Hepatocyte (in vitro differentiated cells): Measurements from ENCODE around the gene NADK. TPM values are rescaled to one million over a fixed set of nuclear protein-coding genes. Genes with fewer than 3 reads are reported as not detected.
A peak's percentile ranks its signal among the peaks of the same experiment; 100 is the strongest.

Experiments
- DNase-seq: peaks from one replicate; pipeline ENCODE4 v3.0.0-alpha.2; 2016; ENCODE audit warnings: low spot score
- H2AFZ ChIP-seq: fragments of 200-600 bp; sonication (generic); 2 replicates; pipeline ENCODE4 v1.6.0; 2016; ENCODE audit warnings: antibody characterized with exemption, mild to moderate bottlenecking
- H3K27ac ChIP-seq: fragments of 200-600 bp; sonication (generic); 2 replicates; pipeline ENCODE4 v1.5.1; 2016; ENCODE audit warnings: mild to moderate bottlenecking
- H3K27me3 ChIP-seq: fragments of 200-600 bp; sonication (generic); 2 replicates; pipeline ENCODE4 v1.6.1; 2016
- H3K36me3 ChIP-seq: fragments of 200-600 bp; sonication (generic); replicated peaks from 2 replicates; pipeline ENCODE4 v1.5.1; 2016; ENCODE audit warnings: low read depth; ENCODE audit not compliant: insufficient read depth
- H3K4me1 ChIP-seq: fragments of 200-600 bp; sonication (generic); 2 replicates; pipeline ENCODE4 v1.5.1; 2016; ENCODE audit warnings: mild to moderate bottlenecking, moderate library complexity; ENCODE audit not compliant: insufficient read depth
- H3K4me2 ChIP-seq: fragments of 200-600 bp; sonication (generic); 2 replicates; pipeline ENCODE4 v1.6.0; 2016
- H3K4me3 ChIP-seq: fragments of 200-600 bp; sonication (generic); 2 replicates; pipeline ENCODE4 v1.5.1; 2016; ENCODE audit warnings: mild to moderate bottlenecking
- H3K79me2 ChIP-seq: fragments of 200-600 bp; sonication (generic); 2 replicates; pipeline ENCODE4 v1.6.0; 2017; ENCODE audit warnings: mild to moderate bottlenecking
- H3K9me2 ChIP-seq: fragments of 200-600 bp; sonication (generic); replicated peaks from 2 replicates; pipeline ENCODE4 v1.6.0; 2017; ENCODE audit warnings: mild to moderate bottlenecking; ENCODE audit not compliant: insufficient read depth
- H3K9me3 ChIP-seq: fragments of 200-600 bp; sonication (generic); 2 replicates; pipeline ENCODE4 v1.5.1; 2016; ENCODE audit warnings: low read depth, mild to moderate bottlenecking
- H4K20me1 ChIP-seq: fragments of 200-600 bp; sonication (generic); 2 replicates; pipeline ENCODE4 v1.6.0; 2016; ENCODE audit warnings: mild to moderate bottlenecking; ENCODE audit not compliant: insufficient read depth, poor library complexity, severe bottlenecking
- CTCF ChIP-seq: fragments of 200-600 bp; sonication (generic); IDR thresholded peaks from 2 replicates; pipeline ENCODE4 v1.5.1; 2016; ENCODE audit warnings: antibody characterized with exemption, mild to moderate bottlenecking; ENCODE audit not compliant: poor library complexity
- EZH2 ChIP-seq: fragments of 200-600 bp; sonication (generic); IDR thresholded peaks from 2 replicates; pipeline ENCODE4 v1.6.1; 2016; ENCODE audit warnings: antibody characterized with exemption, mild to moderate bottlenecking, borderline replicate concordance
- EZH2phosphoT487 ChIP-seq: fragments of 200-600 bp; sonication (generic); IDR thresholded peaks from one replicate; pipeline ENCODE4 v1.6.1; 2018; ENCODE audit warnings: antibody characterized with exemption, mild to moderate bottlenecking, low read depth, moderate library complexity; ENCODE audit not compliant: unreplicated experiment, severe bottlenecking
- WGBS: methylation state at CpG from one replicate; pipeline ENCODE4 v1.1.6; 2016; ENCODE audit warnings: low lambda C conversion rate; ENCODE audit errors: missing lambda C conversion rate; 5-methylcytosine and 5-hydroxymethylcytosine counted together
- polyA plus RNA-seq: library from polyadenylated mRNA; unstranded; fragments of >200 nt; fragmentation: Nextera tagmentation; extraction: Ambion mirVana; gene quantifications from 2 replicates; pipeline ENCODE4 v1.2.1, GENCODE V29; 2016
- total RNA-seq: library from RNA; depleted of rRNA; stranded (reverse); fragments of >200 nt; gene quantifications from 2 replicates; pipeline ENCODE4 v1.2.3, GENCODE V29; 2014

Gene NADK
- total and polyA plus RNA-seq, 2 experiments from 2014 or later: 46.9 to 68.2 TPM

DNA sequence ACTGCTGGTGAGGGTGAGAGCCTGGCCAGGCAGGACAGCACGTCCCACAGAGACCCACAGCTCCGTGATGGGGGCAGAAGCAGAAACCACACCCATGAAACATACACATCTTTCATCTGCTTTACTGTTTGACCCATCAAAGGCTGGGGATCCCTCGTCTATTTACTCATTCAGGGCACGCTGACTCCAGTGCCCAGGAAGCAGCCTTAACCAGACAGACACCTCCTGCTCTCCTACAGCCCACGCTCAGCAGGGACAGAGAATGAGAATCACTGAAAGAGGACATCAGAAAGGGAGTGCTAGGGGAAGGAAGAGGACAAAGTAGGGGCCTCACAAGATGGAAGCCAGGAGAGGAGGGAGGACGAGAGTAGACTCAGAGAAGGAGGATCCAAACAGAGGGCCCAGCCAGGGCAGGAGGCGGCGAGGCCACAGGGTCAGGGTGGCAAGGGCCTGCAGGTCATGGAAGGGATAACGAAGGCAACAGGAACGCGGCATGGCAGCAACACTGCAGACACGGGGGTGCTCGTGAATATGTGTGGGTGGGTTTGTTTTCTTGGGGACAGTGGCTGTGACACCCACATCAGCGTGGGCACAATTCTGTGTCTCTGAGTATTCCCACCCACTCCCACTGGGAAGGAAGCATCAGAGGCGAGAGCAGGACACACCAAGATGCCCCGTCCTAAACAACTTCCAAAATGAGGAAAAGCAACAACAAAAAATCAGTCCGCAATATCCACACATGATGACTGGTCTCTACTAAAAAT, 15.4 kb upstream of the NADK start:
- H3K4me2 ChIP-seq: no peak overlapping the region
- H3K27ac ChIP-seq: no peak overlapping the region
- 96% methylated on average over 17 of the region's 17 CpGs for WGBS
- H3K4me3 ChIP-seq: no peak overlapping the region
- H3K9me3 ChIP-seq: no peaks in the 10 kb centered on the region
- H3K9me2 ChIP-seq: no peaks in the 10 kb centered on the region
- DNase-seq: no peak
- H3K79me2 ChIP-seq: peaks cover 35% of the 10 kb centered on the region
- no peaks in the 10 kb centered on the region for H3K4me1 ChIP-seq
- H4K20me1 ChIP-seq: peaks cover 25% of the 10 kb centered on the region
- no peaks in the 10 kb centered on the region for H3K27me3 ChIP-seq
- TF ChIP-seq EZH2 (no peak), CTCF (no peak), EZH2phosphoT487 (no peak)
- no peaks in the 10 kb centered on the region for H3K36me3 ChIP-seq
- H2AFZ ChIP-seq: no peak overlapping the region

GRCh38 chr1:1788646-1789431, 10.6 kb upstream of the NADK start:
- DNase-seq: peak; percentile 32
- no peak overlapping the region for H2AFZ ChIP-seq
- H3K27ac ChIP-seq: no peak overlapping the region
- no peaks in the 10 kb centered on the region for H3K9me2 ChIP-seq
- no peak overlapping the region for H3K4me2 ChIP-seq
- H3K9me3 ChIP-seq: no peaks in the 10 kb centered on the region
- no peaks in the 10 kb centered on the region for H3K36me3 ChIP-seq
- H3K4me1 ChIP-seq: no peaks in the 10 kb centered on the region
- peaks cover 11% of the 10 kb centered on the region for H4K20me1 ChIP-seq
- H3K27me3 ChIP-seq: no peaks in the 10 kb centered on the region
- no peak overlapping the region for H3K4me3 ChIP-seq
- H3K79me2 ChIP-seq: peaks cover 12% of the 10 kb centered on the region
- TF ChIP-seq EZH2phosphoT487 (no peak), CTCF (peak; percentile 41)
- 91% methylated on average over 25 of the region's 25 CpGs for WGBS

- Histone ChIP-seq H4K20me1 (peaks cover 7% of the 10 kb centered on the region), H3K4me3 (no peak overlapping the region), H3K27me3 (no peaks in the 10 kb centered on the region), H3K36me3 (no peaks in the 10 kb centered on the region), H3K9me2 (no peaks in the 10 kb centered on the region), H3K9me3 (no peaks in the 10 kb centered on the region), H3K4me2 (no peak overlapping the region), H2AFZ (no peak overlapping the region), H3K79me2 (peaks cover 12% of the 10 kb centered on the region), H3K4me1 (peaks cover 5% of the 10 kb centered on the region), H3K27ac (no peak overlapping the region)
- TF ChIP-seq CTCF: no peak
- no peak for TF ChIP-seq EZH2phosphoT487
- TF ChIP-seq EZH2: no peak
- no peak for DNase-seq
- WGBS: 96% methylated on average over 7 of the region's 7 CpGs
These were observed 9.9 kb upstream of the NADK start for GRCh38 chr1:1788136-1788535.
